Right atrium auricular region (tissue), 2 donors: Measurements from ENCODE around the gene RTN4R. TPM values are rescaled to one million over a fixed set of nuclear protein-coding genes. Genes with fewer than 3 reads are reported as not detected.

Experiments used
- DNase-seq: peaks from one replicate; pipeline ENCODE4 v3.0.0-alpha.2; 2019; ENCODE audit warnings: low spot score
- H3K27ac ChIP-seq, 2 donors: fragments of 200-600 bp; sonication (generic); 1 replicate in 1 of 2; 2 replicates in 1 of 2; pipeline ENCODE4 v1.5.1; 2016 to 2019
- H3K27me3 ChIP-seq, 2 donors: fragments of 200-600 bp; sonication (generic); one replicate each; pipeline versions ENCODE4 v1.5.1 to v1.6.0; 2017 to 2019
- H3K36me3 ChIP-seq: fragments of 200-600 bp; sonication (generic); one replicate; pipeline ENCODE4 v1.5.1; 2016
- H3K4me1 ChIP-seq, 2 donors: fragments of 200-600 bp; sonication (generic); one replicate each; pipeline versions ENCODE4 v1.5.1 to v1.6.0; 2017 to 2019
- H3K4me3 ChIP-seq, 2 donors: fragments of 200-600 bp; sonication (generic); 1 replicate in 1 of 2; 2 replicates in 1 of 2; pipeline ENCODE4 v1.5.1; 2017 to 2019; ENCODE audit warnings: mild to moderate bottlenecking in 1 of 2, moderate library complexity in 1 of 2
- H3K9me3 ChIP-seq, 2 donors: fragments of 200-600 bp; sonication (generic); one replicate each; pipeline ENCODE4 v1.5.1; 2019
- CTCF ChIP-seq, 2 donors: fragments of 200-600 bp; sonication (generic); IDR thresholded peaks; one replicate each; pipeline ENCODE4 v1.5.1; 2019; ENCODE audit warnings: antibody characterized with exemption in 2 of 2
- total RNA-seq, 2 donors: library from RNA; depleted of rRNA; stranded (reverse); fragments of >200 nt; gene quantifications; one replicate each; pipeline ENCODE4 v1.1.0, GENCODE V29; 2016

RTN4R gene
- total RNA-seq, 2 donors from 2014 or later: 1.0 to 2.0 TPM

DNA sequence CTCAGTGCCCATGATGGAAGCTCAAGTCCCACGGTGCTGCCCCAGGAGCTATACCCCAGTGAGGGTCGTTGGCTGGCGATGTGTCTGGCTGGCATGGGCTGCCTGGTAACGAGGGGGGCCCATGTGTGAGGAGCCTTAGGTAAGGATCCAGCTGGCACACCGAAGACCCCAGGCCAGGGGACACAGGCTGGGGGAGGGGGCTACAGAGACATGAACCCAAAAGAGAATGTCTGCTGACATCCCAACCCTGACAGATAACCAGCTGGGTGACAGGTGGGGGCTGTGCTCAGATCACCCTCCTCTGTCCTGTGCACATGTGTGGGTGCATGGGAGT is 39.2 kb downstream of the RTN4R start:
- Histone ChIP-seq H3K4me1 (peaks cover 0 to 10% of the 10 kb centered on the region in 2 donors), H3K4me3 (no peak overlapping the region), H3K27ac (no peak overlapping the region), H3K36me3 (no peaks in the 10 kb centered on the region), H3K9me3 (no peaks in the 10 kb centered on the region), H3K27me3 (no peaks in the 10 kb centered on the region)
- TF ChIP-seq CTCF (IDR thresholded peaks at IDR 0.05): no peak
- DNase-seq: no peak

DNA sequence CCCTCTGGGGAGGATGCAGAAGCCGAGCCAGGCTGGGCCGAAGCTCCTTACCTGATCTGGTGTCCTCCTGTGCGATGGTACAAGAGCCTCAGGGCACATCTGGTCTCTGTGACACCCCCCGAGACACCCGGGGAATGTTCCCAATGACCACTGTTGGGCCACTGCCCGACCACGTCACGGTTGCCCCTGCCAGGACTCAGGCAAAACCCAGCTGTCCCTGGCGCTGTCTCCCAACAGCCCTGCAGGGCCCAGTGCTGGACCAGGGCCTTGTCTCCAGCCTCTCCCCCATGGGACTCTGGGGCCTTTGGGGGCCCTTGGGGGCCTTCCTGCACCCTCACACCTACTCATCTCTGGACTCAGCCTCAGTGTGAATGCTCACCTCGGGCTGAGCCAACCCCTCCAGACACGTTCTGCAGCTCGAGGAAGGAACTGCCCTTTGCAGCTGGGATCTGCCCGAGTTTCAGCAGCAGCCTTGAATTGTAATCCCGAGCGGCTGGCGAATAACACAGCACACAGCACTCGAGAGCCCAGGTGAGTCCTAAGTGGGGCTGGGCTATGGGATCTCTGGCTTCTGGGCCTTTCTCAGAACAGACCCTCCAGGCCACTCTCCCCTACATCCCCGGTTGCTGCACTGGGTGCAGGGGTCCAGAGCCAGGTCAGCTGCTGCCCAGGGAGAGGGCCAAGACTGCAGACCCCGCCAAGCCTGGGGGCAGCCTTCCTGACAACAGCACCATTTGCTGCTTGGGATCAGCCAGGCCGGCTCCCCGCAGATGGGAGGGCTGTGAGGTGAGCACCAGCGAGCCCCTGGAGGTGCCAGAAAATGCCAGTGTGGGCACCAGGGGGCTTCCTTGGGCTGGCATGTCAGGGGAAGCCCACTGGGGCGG is 39.8 kb downstream of the RTN4R start:
- H3K9me3 ChIP-seq: no peaks in the 10 kb centered on the region
- TF ChIP-seq CTCF (IDR thresholded peaks at IDR 0.05): no peak
- DNase-seq: no peak
- no peaks in the 10 kb centered on the region for H3K36me3 ChIP-seq
- no peak overlapping the region for H3K4me3 ChIP-seq
- H3K27ac ChIP-seq: no peak overlapping the region
- H3K27me3 ChIP-seq: no peaks in the 10 kb centered on the region
- H3K4me1 ChIP-seq: peaks cover 0 to 10% of the 10 kb centered on the region in 2 donors

GRCh38 chr22:20227363-20227762 is 40.8 kb downstream of the RTN4R start:
- Histone ChIP-seq H3K27ac (no peak overlapping the region), H3K36me3 (no peaks in the 10 kb centered on the region), H3K27me3 (no peaks in the 10 kb centered on the region), H3K9me3 (no peaks in the 10 kb centered on the region), H3K4me1 (peaks cover 0 to 15% of the 10 kb centered on the region in 2 donors), H3K4me3 (no peak overlapping the region)
- no peak for DNase-seq
- TF ChIP-seq CTCF (IDR thresholded peaks at IDR 0.05): no peak

GRCh38 chr22:20226760-20227350 is 41.3 kb downstream of the RTN4R start:
- Histone ChIP-seq H3K27me3 (no peaks in the 10 kb centered on the region), H3K27ac (no peak overlapping the region), H3K4me3 (no peak overlapping the region), H3K36me3 (no peaks in the 10 kb centered on the region), H3K9me3 (no peaks in the 10 kb centered on the region), H3K4me1 (peaks cover 0 to 17% of the 10 kb centered on the region in 2 donors)
- DNase-seq: no peak
- TF ChIP-seq CTCF (IDR thresholded peaks at IDR 0.05): no peak

GRCh38 chr22:20226077-20226716 is 41.9 kb downstream of the RTN4R start:
- Histone ChIP-seq H3K36me3 (no peaks in the 10 kb centered on the region), H3K4me3 (no peak overlapping the region), H3K27ac (no peak overlapping the region), H3K27me3 (no peaks in the 10 kb centered on the region), H3K4me1 (peaks cover 0 to 17% of the 10 kb centered on the region in 2 donors), H3K9me3 (no peaks in the 10 kb centered on the region)
- TF ChIP-seq CTCF (IDR thresholded peaks at IDR 0.05): no peak
- no peak for DNase-seq
